Left cardiac atrium (tissue), 4 donors: ENCODE results near the gene LIPJ. TPM values are rescaled to one million over a fixed set of nuclear protein-coding genes. Genes with fewer than 3 reads are reported as not detected.

ENCODE experiments used
- ATAC-seq, 2 donors: fragments of 200-7000 bp; cut with Tn5 transposase; one replicate each; pipeline ENCODE4 v1.9.1; 2020; ENCODE audit warnings: mild to moderate bottlenecking in 2 of 2, moderate library complexity in 2 of 2
- DNase-seq: peaks from one replicate; pipeline ENCODE4 v3.0.0-alpha.2; 2020
- intact Hi-C, 2 donors: fragments of 100-400 bp; cut with DNase I; formaldehyde crosslinking; loops; one replicate each; pipeline versions ENCODE4 v1.14.1 to v1.15.1; 2022 to 2023
- total RNA-seq, 2 donors: library from RNA; stranded (reverse); fragmentation: NEBNext Ultra II Directional; extraction: Animal tissue kit (Norgen Biotek cat#: 25700); gene quantifications; one replicate each; pipeline ENCODE4 v1.2.1, GENCODE V29; 2021
- donor health status: DM: no; HTN: yes; CAD: no.
- donor health status: DM: no; HTN: yes; CAD: no; lungs with severe emphysema.
- donor health status: DM: yes; HTN: yes; CAD: no.
- donor health status: Dilated cardiomyopathy.

LIPJ gene
- total RNA-seq, 2 donors from 2014 or later, result not detected

DNA sequence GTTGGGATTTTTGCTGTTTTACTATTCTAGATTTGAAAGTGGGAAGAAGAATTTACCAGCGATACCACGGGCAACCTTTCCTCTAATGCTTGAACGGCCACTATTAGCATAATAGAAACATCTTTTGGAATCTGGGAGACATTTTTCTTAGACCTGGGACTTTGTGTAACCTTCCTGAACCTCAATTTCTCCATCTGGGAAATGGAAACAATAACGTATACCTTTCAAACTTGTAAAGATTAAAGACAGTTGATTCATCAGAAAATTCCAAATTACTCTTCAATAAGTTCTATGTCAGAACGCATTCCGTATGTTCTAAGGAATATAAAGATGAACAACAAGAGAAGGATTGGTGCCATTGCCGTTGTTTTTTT lies 3.0 kb upstream of the LIPJ start:
- intact Hi-C loops, result loop anchor here in 1 of 2 donors (10.0 kb wide), 1 partner anchor 231 kb away; no protein-coding TSS in a partner anchor
- no peak for DNase-seq
- ATAC-seq, result no peak

DNA sequence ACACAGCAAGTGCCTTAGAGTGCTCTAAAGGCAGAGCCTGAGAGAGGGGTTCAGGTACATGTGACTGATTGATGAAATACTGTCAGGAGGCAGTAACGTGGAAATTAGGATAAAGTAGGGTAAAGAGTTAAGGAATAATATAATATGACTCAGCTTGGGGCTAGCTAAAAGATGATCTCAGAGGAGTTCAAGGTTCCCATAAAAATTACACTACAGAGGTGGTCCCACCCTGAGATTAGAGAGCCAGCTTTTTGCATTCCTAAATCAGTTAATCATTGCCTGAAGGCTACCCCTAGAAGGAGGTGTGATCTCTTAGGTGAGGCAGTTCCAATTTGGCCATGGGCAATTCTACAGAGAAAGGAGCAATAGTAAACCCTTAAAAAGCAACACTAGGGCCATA lies 5.8 kb downstream of the LIPJ start:
- ATAC-seq (no peak), DNase-seq (no peak)
- intact Hi-C loops, result no loop called here

GRCh38 chr10:88592906-88593305 lies 6.3 kb downstream of the LIPJ start:
- no peak for DNase-seq
- intact Hi-C loops, result no loop called here
- ATAC-seq, result no peak

- intact Hi-C loops, result no loop called here
Measured at GRCh38 chr10:88594482-88594881, 7.9 kb downstream of the LIPJ start.

GRCh38 chr10:88598055-88598454 lies 11.5 kb downstream of the LIPJ start:
- intact Hi-C loops, result no loop called here
- ATAC-seq (no peak), DNase-seq (no peak)

More at GRCh38 chr10:88594482-88594881, 7.9 kb downstream of the LIPJ start:
- ATAC-seq (no peak), DNase-seq (no peak)

- ATAC-seq (no peak), DNase-seq (no peak)
- intact Hi-C loops, result no loop called here
Measured at GRCh38 chr10:88608052-88608732, 21.6 kb downstream of the LIPJ start.

DNA sequence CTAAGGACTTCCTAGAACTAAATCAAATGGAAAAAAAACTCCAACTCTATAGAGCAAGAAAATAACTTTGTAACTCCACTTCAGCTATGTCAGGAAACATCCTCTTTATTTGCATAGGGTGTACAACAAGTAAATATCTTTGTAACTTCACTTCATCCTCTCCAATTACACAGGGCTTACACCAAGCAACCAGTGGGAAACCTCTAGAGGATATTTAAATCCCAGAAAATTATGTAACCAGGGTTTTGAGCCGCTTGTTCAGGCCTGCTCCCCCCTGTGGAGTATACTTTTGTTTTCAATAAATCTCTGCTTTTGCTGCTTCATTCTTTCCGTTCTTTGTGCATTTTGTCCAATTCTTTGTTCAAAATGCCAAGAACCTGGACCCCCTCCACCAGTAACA lies 22.2 kb downstream of the LIPJ start:
- DNase-seq (no peak), ATAC-seq (no peak)
- intact Hi-C loops, result no loop called here

- DNase-seq (peak; percentile 18), ATAC-seq (peak; percentile 47 to 80)
- intact Hi-C loops, result no loop called here
Measured at GRCh38 chr10:88616250-88616977, 29.9 kb downstream of the LIPJ start.

GRCh38 chr10:88617772-88618300 lies 31.3 kb downstream of the LIPJ start:
- intact Hi-C loops, result no loop called here
- DNase-seq (no peak), ATAC-seq (peak; percentile 44 to 50)

DNA sequence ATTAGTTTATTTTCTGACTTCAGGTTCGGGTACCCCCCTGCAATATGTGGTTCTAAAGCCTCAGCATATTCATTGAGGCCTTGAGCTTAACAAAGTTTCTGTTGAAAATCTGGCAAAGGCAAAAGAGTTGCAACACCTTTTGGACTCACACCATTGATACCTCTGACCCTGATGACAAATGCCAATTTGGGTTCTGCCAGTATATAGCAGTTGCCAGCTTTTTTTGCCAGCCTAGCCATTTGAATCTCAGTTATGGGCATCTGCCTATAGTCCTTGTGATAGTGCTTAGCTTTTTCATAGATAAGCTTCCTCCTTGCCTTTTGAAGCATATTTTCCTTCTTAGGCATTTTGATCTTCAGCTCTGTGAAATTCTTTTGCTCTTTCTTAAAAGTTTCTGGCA lies 31.9 kb downstream of the LIPJ start:
- no peak for DNase-seq
- intact Hi-C loops, result no loop called here
- ATAC-seq, result peak; percentile 44 to 55

GRCh38 chr10:88620441-88620840 lies 33.9 kb downstream of the LIPJ start:
- no peak for ATAC-seq
- no peak for DNase-seq
- intact Hi-C loops, result no loop called here

- intact Hi-C loops, result no loop called here
- ATAC-seq, result no peak
Measured at GRCh38 chr10:88623835-88624234, 37.3 kb downstream of the LIPJ start.

GRCh38 chr10:88624840-88625239 lies 38.3 kb downstream of the LIPJ start:
- no peak for ATAC-seq
- no peak for DNase-seq
- intact Hi-C loops, result no loop called here

More at GRCh38 chr10:88623835-88624234, 37.3 kb downstream of the LIPJ start:
- DNase-seq, result no peak

DNA sequence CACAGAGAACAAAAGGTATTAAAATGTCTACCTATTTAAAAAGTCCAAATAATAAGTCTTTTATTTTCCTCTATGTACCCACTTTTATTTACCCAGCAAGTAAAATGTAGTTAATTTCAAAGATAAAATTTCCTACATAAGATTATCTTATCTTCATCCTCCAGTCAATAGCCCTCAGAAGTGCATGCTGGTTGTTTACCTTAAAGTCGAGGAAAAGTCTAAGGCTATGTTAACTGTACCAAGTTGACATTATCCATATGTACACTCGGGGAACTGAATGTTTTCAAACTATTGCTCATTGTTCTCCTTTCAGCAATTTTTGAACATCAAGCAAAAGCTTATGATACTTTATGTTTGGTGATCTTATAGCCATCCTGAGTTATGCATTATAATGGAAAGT lies 53.6 kb downstream of the LIPJ start:
- intact Hi-C loops, result no loop called here
- ATAC-seq (no peak), DNase-seq (no peak)

- ATAC-seq (no peak), DNase-seq (no peak)
- intact Hi-C loops, result no loop called here
Measured at GRCh38 chr10:88642209-88642608, 55.6 kb downstream of the LIPJ start.

- DNase-seq (no peak), ATAC-seq (peak in 1 of 2 donors; percentile 82)
- intact Hi-C loops, result no loop called here
Measured at GRCh38 chr10:88642963-88643362, 56.4 kb downstream of the LIPJ start.

GRCh38 chr10:88647061-88647615 lies 60.6 kb downstream of the LIPJ start:
- intact Hi-C loops, result no loop called here
- ATAC-seq, result no peak
- no peak for DNase-seq

DNA sequence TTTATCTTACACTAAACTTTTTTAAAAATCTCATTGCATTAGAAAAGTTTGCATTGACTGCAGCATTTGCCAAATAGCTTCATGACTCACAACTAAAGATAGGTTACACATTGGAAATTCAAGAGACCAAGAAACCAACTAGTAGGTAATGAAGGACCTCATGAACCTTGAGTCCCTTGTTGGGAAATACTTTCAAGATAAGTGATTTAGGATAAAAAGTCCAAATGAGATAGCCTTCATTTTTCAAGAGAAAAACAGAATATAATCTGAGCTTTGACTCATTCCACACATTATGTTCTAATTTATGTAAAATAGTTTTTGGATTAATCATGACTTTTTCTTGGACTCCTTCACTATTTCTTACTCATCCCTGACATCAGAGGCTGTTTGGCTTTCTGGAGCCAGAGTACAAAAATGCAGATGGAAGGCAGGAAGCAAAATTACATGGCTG lies 64.6 kb downstream of the LIPJ start:
- ATAC-seq (peak in 1 of 2 donors; percentile 82), DNase-seq (no peak)
- intact Hi-C loops, result no loop called here

DNA sequence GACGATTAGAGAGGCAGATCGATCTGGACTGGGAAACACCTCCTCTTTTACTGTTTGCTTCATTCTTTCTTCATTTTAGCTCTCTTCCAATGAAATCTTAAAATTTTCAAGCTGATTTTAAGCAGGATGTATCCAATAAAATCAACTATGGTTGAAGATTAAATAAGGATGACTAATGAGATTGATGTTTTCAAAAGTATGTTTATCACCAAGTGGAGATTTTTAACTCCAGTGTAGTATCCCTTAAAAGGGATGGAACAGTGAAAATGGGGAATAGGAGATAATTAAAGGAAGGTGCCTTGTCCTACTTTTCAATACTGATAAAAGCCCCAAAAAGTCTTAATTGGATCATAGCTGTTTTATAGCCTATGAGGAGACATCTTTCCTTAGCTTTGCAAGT lies 66.1 kb downstream of the LIPJ start:
- DNase-seq (no peak), ATAC-seq (no peak)
- intact Hi-C loops, result no loop called here
